Adipose tissue (tissue), 3 donors: ENCODE data around the gene NLRP4. TPM values are rescaled to one million over a fixed set of nuclear protein-coding genes. Genes with fewer than 3 reads are reported as not detected.

Experiments
- H3K27ac ChIP-seq: one replicate; pipeline ENCODE4 v1.5.1; 2013; ENCODE audit warnings: low read depth, low read length
- WGBS, 3 donors: extraction: QIAGEN DNeasy Blood & Tissue Kit; methylation state at CpG; one replicate each; pipeline ENCODE4 v1.1.7; 2013; 5-methylcytosine and 5-hydroxymethylcytosine counted together
- polyA plus RNA-seq, 3 donors: library from polyadenylated mRNA; stranded (reverse); fragments of 200-250 nt; gene quantifications; one replicate each; pipeline ENCODE4 v1.2.3, GENCODE V29; 2013
- donor health status: healthy with polysubstance abuse.
- donor health status: Bipolar disorder and iron deficiency.
- donor health status: healthy.

Gene NLRP4
- not detected for polyA plus RNA-seq

GRCh38 chr19:55836340-55836739, at the start of gene NLRP4:
Gene NLRP4, plus strand, starts transcription at chr19:55836540. Its CDS starts 15,541 bp downstream, at chr19:55852081.
- no peak within 1 kb of the TSS for H3K27ac ChIP-seq
- WGBS, 3 donors = 86 to 92% (median 91%) methylated on average over 16 of the region's 16 CpGs

GRCh38 chr19:55795021-55795420, 41.3 kb upstream of the NLRP4 start:
- no peak overlapping the region for H3K27ac ChIP-seq
- 85 to 90% (median 89%) methylated on average over 11 of the region's 11 CpGs for WGBS, 3 donors

GRCh38 chr19:55801416-55801815, 34.9 kb upstream of the NLRP4 start:
- H3K27ac ChIP-seq = no peak overlapping the region
- WGBS, 3 donors = 56 to 68% (median 68%) methylated on average over 7 of the region's 7 CpGs

GRCh38 chr19:55802281-55802680, 34.1 kb upstream of the NLRP4 start:
- 78 to 88% (median 85%) methylated on average over 2 of the region's 2 CpGs for WGBS, 3 donors

GRCh38 chr19:55809381-55810058, 26.8 kb upstream of the NLRP4 start:
- no peak overlapping the region for H3K27ac ChIP-seq
- WGBS, 3 donors = 23 to 27% (median 26%) methylated on average over 20 of the region's 20 CpGs

More at GRCh38 chr19:55802281-55802680, 34.1 kb upstream of the NLRP4 start:
- no peak overlapping the region for H3K27ac ChIP-seq

- H3K27ac ChIP-seq = no peak overlapping the region
- WGBS, 3 donors = 64 to 71% (median 71%) methylated on average over 3 of the region's 3 CpGs
Observed at GRCh38 chr19:55811340-55811739, 25.0 kb upstream of the NLRP4 start.

GRCh38 chr19:55812449-55812848, 23.9 kb upstream of the NLRP4 start:
- 48 to 59% (median 53%) methylated on average over 7 of the region's 7 CpGs for WGBS, 3 donors
- no peak overlapping the region for H3K27ac ChIP-seq

GRCh38 chr19:55813906-55814305, 22.4 kb upstream of the NLRP4 start:
- WGBS, 3 donors = 90 to 97% (median 93%) methylated on average over 5 of the region's 5 CpGs
- no peak overlapping the region for H3K27ac ChIP-seq

GRCh38 chr19:55820037-55820436, 16.3 kb upstream of the NLRP4 start:
- WGBS, 3 donors = 71 to 85% (median 80%) methylated on average over 3 of the region's 3 CpGs
- no peak overlapping the region for H3K27ac ChIP-seq

GRCh38 chr19:55830656-55831055, 5.7 kb upstream of the NLRP4 start:
- H3K27ac ChIP-seq = no peak overlapping the region
- WGBS, 3 donors = 68 to 82% (median 78%) methylated on average over 5 of the region's 5 CpGs

- no peak within 1 kb of the TSS for H3K27ac ChIP-seq
- 75 to 89% (median 84%) methylated on average over 10 of the region's 10 CpGs for WGBS, 3 donors
Observed at GRCh38 chr19:55831846-55832245, 4.5 kb upstream of the NLRP4 start, which contains the start of gene NLRP11. Gene NLRP11, minus strand, starts transcription at chr19:55831999. Its CDS starts 13,825 bp downstream, at chr19:55818174.

- 61 to 82% (median 82%) methylated on average over 4 of the region's 4 CpGs for WGBS, 3 donors
- H3K27ac ChIP-seq = no peak overlapping the region
Observed at GRCh38 chr19:55832676-55833075, 3.7 kb upstream of the NLRP4 start.

GRCh38 chr19:55838251-55838650, 1.9 kb downstream of the NLRP4 start:
- 67 to 82% (median 73%) methylated on average over 3 of the region's 3 CpGs for WGBS, 3 donors
- H3K27ac ChIP-seq = no peak overlapping the region

GRCh38 chr19:55838906-55839305, 2.6 kb downstream of the NLRP4 start:
- no peak overlapping the region for H3K27ac ChIP-seq
- WGBS, 3 donors = 44 to 54% (median 51%) methylated on average over 4 of the region's 4 CpGs

GRCh38 chr19:55855160-55855559, 18.8 kb downstream of the NLRP4 start:
- WGBS, 3 donors = 67 to 77% (median 74%) methylated on average over 1 of the region's 1 CpG
- no peak overlapping the region for H3K27ac ChIP-seq

GRCh38 chr19:55857149-55857548, 20.8 kb downstream of the NLRP4 start:
- no peak overlapping the region for H3K27ac ChIP-seq
- WGBS, 3 donors = 62 to 70% (median 64%) methylated on average over 4 of the region's 4 CpGs

GRCh38 chr19:55857974-55858373, 21.6 kb downstream of the NLRP4 start:
- no peak overlapping the region for H3K27ac ChIP-seq
- WGBS, 3 donors = 87 to 92% (median 88%) methylated on average over 23 of the region's 23 CpGs

- no peak overlapping the region for H3K27ac ChIP-seq
- 89 to 92% (median 91%) methylated on average over 14 of the region's 14 CpGs for WGBS, 3 donors
Observed at GRCh38 chr19:55858401-55858800, 22.1 kb downstream of the NLRP4 start.

- WGBS, 3 donors = 54 to 67% (median 64%) methylated on average over 5 of the region's 5 CpGs
- no peak overlapping the region for H3K27ac ChIP-seq
Observed at GRCh38 chr19:55858969-55859368, 22.6 kb downstream of the NLRP4 start.

GRCh38 chr19:55866521-55866920, 30.2 kb downstream of the NLRP4 start:
- H3K27ac ChIP-seq = no peak overlapping the region
- 36 to 62% (median 55%) methylated on average over 3 of the region's 3 CpGs for WGBS, 3 donors
